HFFc6 (cell line): ENCODE data around the gene TBC1D1. TPM values are rescaled to one million over a fixed set of nuclear protein-coding genes. Genes with fewer than 3 reads are reported as not detected.

Experiments used
- DNase-seq: peaks from one replicate; pipeline ENCODE4 v3.0.0-alpha.2; 2018
- H3K27ac Mint-ChIP-seq: 2 replicates; pipeline ENCODE4 v1.8.0; 2020; ENCODE audit warnings: mild to moderate bottlenecking, mixed read lengths
- H3K27me3 Mint-ChIP-seq: 2 replicates; pipeline ENCODE4 v1.8.0; 2021; ENCODE audit warnings: mild to moderate bottlenecking, moderate library complexity, mixed read lengths; ENCODE audit not compliant: insufficient read depth
- H3K36me3 Mint-ChIP-seq: 2 replicates; pipeline ENCODE4 v1.8.0; 2021; ENCODE audit warnings: low read depth, mixed read lengths
- H3K4me1 Mint-ChIP-seq: 2 replicates; pipeline ENCODE4 v1.8.0; 2020; ENCODE audit warnings: low read depth, mixed read lengths
- H3K4me3 Mint-ChIP-seq: 2 replicates; pipeline ENCODE4 v1.8.0; 2020; ENCODE audit warnings: mild to moderate bottlenecking, moderate library complexity, mixed read lengths
- H3K9me3 Mint-ChIP-seq: 2 replicates; pipeline ENCODE4 v1.8.0; 2020; ENCODE audit warnings: mild to moderate bottlenecking, mixed read lengths
- total RNA-seq, 6 experiments: library from RNA; stranded (reverse); fragmentation: NEBNext Ultra II Directional; extraction: Animal tissue kit (Norgen Biotek cat#: 25700); gene quantifications; 2 replicates in 1 of 6; 3 replicates in 5 of 6; pipeline ENCODE4 v1.2.3, GENCODE V29; 2021
- TF ChIP-seq, protein P1 (sequence below): fragments of 200-600 bp; sonication (generic); IDR thresholded peaks from 2 replicates; pipeline ENCODE4 v1.5.0; 2021; ENCODE audit warnings: antibody characterized with exemption, mild to moderate bottlenecking

Gene TBC1D1
- total RNA-seq, 6 experiments from 2014 or later: 78.5 to 126 (median 112) TPM

DNA sequence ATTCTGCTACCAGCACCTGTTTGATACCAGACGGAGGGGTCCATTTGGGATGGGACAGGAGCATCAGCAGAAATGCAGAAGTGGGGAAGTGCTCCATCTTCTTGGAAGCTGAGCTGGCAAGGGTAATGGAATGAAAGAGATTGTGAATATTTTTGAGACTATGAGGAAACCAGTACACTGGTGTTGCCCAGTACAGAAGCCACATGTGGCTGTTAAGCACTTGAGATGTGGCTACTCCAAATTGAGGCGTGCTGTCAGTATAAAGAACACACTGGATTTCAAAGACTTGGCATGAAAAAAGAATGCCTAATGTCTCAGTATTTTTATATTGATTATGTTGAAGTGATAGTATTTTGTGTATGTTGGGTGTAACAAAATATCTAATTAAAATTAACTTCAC is 222.7 kb downstream of the TBC1D1 start:
- TF ChIP-seq, protein P1, sequence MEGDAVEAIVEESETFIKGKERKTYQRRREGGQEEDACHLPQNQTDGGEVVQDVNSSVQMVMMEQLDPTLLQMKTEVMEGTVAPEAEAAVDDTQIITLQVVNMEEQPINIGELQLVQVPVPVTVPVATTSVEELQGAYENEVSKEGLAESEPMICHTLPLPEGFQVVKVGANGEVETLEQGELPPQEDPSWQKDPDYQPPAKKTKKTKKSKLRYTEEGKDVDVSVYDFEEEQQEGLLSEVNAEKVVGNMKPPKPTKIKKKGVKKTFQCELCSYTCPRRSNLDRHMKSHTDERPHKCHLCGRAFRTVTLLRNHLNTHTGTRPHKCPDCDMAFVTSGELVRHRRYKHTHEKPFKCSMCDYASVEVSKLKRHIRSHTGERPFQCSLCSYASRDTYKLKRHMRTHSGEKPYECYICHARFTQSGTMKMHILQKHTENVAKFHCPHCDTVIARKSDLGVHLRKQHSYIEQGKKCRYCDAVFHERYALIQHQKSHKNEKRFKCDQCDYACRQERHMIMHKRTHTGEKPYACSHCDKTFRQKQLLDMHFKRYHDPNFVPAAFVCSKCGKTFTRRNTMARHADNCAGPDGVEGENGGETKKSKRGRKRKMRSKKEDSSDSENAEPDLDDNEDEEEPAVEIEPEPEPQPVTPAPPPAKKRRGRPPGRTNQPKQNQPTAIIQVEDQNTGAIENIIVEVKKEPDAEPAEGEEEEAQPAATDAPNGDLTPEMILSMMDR: no peak
- DNase-seq: no peak
- H3K27me3 Mint-ChIP-seq: peaks cover 1% of the 10 kb centered on the region
- peaks cover 53% of the 10 kb centered on the region for H3K4me1 Mint-ChIP-seq
- peak overlapping the region; percentile 31; the same call in 1 of the 2 replicates for H3K27ac Mint-ChIP-seq
- H3K4me3 Mint-ChIP-seq: no peak overlapping the region
- no peaks in the 10 kb centered on the region for H3K9me3 Mint-ChIP-seq
- H3K36me3 Mint-ChIP-seq: peaks cover 29% of the 10 kb centered on the region

DNA sequence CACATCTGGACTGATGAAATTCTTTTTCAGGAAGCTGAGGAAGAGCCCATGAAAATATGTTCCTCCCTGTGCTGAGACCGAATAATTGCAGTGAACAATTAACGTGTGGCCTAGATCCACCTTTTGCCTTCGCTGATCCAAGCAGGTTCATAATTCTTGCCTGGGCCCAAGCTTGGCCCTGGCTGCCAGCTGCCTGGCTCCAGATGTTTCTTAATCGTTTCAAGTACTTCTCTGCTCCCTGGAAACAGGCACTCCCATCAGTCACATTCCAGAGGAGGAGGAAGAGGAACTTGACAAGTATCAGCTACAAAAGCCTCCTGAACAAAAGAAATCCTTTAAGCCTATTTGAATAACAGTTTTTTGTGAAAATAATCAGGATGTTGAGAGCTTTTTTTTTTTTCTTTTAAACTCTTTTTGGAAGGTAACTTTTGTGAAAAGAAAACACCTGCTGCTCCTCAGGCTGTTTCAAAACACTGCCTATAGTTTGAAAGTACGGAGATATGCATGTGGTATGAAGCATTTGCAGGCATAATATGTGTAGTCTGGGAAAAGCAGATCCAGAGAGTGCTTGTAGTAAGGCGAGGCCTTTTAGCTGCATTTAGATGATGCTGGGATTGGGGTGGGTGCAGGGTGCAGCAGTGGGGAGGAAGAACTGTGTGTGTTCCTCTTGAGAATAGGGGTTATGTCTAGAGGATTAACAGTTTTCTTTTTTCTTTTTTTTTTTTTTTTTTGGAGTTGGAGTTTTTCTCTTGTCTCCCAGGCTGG is 223.7 kb downstream of the TBC1D1 start:
- H3K4me1 Mint-ChIP-seq: peaks cover 61% of the 10 kb centered on the region
- H3K4me3 Mint-ChIP-seq: no peak overlapping the region
- DNase-seq: no peak

DNA sequence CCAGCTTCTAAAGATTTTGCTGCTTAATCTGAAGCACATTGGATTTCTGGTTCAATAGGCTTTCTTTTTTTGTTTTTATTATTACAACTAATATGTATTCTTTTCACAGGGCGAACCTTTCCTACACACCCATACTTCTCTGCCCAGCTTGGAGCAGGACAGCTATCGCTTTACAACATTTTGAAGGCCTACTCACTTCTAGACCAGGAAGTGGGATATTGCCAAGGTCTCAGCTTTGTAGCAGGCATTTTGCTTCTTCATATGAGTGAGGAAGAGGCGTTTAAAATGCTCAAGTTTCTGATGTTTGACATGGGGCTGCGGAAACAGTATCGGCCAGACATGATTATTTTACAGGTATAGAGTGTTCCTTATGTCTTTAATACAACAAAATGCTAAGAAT is 224.7 kb downstream of the TBC1D1 start:
- Mint-ChIP-seq H3K36me3 (peaks cover 22% of the 10 kb centered on the region), H3K27ac (no peak overlapping the region), H3K9me3 (no peaks in the 10 kb centered on the region), H3K4me3 (no peak overlapping the region), H3K27me3 (peaks cover 1% of the 10 kb centered on the region), H3K4me1 (peaks cover 61% of the 10 kb centered on the region)
- no peak for DNase-seq
- TF ChIP-seq, protein P1: no peak

More for the DNA sequence above, 223.7 kb downstream of the TBC1D1 start:
- Mint-ChIP-seq H3K9me3 (no peaks in the 10 kb centered on the region), H3K36me3 (peaks cover 26% of the 10 kb centered on the region), H3K27me3 (peaks cover 1% of the 10 kb centered on the region), H3K27ac (peak overlapping the region; percentile 45)
- TF ChIP-seq, protein P1: no peak

DNA sequence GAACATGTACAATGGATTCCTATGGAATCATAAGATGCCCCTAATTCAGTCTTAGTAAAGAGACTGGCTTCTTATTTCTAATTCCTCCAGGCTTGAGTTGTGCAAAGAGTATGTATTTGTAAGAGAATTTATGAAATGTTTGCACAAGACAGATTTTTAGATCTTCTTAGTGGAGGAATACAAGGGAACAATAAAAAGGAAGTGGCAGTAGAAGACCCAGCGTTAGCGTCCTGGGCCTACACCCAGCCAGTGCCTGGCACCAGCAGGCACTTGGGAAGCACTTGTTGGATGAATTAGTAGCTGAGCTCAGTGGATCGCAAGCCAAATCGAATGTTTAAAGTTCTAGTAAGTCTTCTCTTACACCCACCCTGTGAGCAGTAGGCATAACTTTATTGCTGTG is 226.7 kb downstream of the TBC1D1 start:
- no peak overlapping the region for H3K4me3 Mint-ChIP-seq
- peaks cover 1% of the 10 kb centered on the region; the same call in 1 of the 2 replicates for H3K27me3 Mint-ChIP-seq
- peaks cover 28% of the 10 kb centered on the region for H3K36me3 Mint-ChIP-seq
- no peak for DNase-seq
- H3K9me3 Mint-ChIP-seq: no peaks in the 10 kb centered on the region
- no peak overlapping the region for H3K27ac Mint-ChIP-seq
- H3K4me1 Mint-ChIP-seq: peaks cover 57% of the 10 kb centered on the region
- TF ChIP-seq, protein P1: no peak

DNA sequence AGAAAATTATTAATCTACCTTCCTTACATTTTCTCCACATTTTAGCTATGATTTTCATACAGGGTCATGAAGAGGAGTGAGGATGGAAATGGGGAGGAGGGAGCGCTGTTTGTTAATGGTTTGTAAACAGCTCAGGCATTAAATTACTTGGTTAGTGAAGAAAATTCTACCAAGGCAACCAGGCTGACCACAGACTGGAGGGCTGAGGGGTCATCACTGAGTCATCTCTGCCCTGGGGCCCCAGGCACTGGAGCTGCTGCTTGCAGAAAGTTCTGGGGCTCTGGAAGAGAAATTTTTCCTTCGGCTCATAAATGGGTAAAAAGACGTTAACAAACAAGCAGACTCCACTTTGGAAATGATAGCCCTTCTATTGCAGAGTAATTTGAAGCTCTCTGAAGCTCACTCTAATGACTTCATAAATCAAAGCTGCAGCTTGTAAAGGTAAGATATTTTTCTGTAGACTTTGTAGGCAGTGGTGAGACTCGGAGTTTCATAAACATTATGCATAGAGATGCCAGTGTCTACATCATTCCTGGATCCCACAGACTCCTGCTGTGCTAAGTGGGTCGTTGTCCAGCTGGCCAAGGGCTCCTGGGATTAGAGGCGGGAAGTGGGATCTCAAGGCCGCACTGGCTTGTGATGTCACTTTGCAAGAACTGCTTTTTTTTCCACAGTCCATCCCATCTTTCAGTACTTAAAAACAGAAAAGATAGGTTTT is 228.9 kb downstream of the TBC1D1 start:
- Mint-ChIP-seq H3K27me3 (peaks cover 1% of the 10 kb centered on the region; the same call in 1 of the 2 replicates), H3K9me3 (no peaks in the 10 kb centered on the region), H3K36me3 (peaks cover 32% of the 10 kb centered on the region), H3K27ac (peak overlapping the region; percentile 89), H3K4me3 (peak overlapping the region; percentile 75), H3K4me1 (peaks cover 43% of the 10 kb centered on the region)
- TF ChIP-seq, protein P1: no peak
- peak; percentile 88 for DNase-seq
